HuH-7.5 (cell line): ENCODE measurements around the gene SEC62.
"Not testable (repeated sequence)": the region's sequence is repeated elsewhere in the genome, so short reads cannot be mapped to it uniquely, and the experiment has no call there.

ENCODE experiments used
- DNase-seq: peaks from one replicate; pipeline ENCODE4 v3.0.0; 2011; ENCODE audit warnings: low spot score

Gene SEC62

DNA sequence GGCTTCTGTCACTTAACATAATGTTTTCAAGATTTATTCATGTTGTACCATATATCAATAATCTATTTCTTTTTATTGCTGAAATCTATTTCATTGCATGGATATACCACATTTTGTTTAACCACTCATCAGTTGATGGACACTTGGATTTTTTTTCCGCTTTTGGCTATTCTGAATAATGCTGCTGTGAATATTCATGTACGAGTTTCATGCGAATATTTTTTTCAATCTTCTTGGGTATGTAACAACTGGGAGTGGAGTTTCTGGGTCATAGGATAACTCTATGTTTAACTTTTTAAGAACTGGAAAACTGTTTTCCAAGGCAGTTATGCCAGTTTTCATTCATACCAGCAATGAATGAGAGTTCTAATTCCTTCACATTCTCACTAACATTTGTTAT lies 49.5 kb downstream of the SEC62 start:
- no peak for DNase-seq

DNA sequence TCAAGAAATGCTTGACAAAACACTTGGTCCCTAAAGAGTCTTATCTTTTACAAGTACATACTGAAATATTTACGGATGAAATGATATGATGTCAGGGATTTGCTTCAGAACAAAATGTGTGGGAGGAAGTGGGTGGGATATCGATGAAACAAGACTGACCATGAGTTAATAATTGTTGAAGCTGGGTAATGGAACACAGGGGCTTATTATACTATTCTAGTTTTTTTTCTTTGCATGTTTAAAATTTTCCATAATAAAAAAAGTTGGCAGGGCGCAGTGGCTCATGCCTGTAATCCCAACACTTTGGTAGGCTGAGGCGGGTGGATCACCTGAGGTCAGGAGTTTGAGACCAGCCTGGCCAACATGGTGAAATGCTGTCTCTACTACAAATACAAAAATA lies 52.7 kb downstream of the SEC62 start:
- DNase-seq = not testable (repeated sequence)

DNA sequence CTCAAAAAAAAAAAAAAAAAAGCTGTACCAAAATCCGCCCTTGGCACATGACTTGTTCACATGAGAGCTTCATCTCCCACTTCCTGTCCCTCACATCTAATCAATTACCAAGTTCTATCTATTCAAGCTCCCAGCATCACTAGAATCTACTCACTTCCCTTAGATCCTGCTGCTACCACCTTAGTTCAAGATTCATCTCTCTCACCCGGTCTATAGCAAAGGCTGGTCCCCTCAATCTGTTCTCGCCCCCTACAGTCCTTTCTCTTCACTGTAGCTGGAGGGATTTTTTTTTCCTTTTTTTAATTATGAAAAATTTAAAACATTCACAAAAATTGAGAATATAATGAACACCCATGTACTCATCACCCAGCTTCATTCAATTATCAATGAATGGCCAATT lies 54.5 kb downstream of the SEC62 start:
- no peak for DNase-seq

DNA sequence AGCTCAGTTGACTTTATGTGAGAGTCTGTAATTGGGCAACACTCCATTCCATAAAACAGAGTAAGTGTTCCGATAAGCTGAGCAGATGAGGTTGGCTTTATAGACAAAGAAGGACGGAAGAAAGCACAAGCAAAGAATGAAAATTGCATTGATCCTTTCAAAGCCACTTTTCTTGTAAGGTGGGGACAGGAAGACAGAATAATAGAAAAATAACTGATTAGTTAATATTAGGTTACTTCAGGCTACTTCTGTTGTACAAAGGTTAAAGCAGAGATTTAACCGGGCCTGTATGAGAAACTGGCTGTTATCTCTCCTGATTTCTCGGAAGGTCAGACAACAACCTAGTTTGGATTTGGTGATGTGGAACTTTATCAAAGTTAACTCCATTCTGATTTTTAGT lies 55.7 kb downstream of the SEC62 start:
- DNase-seq = no peak

DNA sequence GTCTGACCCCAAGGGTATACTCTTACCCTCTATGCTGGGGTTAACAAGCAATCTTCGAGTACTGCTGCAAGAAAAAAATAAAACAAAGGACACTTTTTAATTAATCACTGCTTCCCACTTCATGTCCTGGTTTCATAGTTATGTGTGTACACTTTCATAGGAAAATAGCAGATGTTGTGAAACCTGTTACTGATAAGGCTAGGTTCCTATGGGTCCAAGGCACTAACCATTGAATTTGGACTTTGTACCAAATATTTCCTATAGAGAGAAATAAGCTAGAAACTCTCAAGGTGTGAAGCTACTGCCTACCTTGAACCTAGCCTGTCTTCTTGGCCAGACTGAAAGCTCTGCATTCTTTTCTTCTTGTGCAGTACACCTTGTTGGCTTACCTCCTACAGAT lies 56.6 kb downstream of the SEC62 start:
- no peak for DNase-seq

DNA sequence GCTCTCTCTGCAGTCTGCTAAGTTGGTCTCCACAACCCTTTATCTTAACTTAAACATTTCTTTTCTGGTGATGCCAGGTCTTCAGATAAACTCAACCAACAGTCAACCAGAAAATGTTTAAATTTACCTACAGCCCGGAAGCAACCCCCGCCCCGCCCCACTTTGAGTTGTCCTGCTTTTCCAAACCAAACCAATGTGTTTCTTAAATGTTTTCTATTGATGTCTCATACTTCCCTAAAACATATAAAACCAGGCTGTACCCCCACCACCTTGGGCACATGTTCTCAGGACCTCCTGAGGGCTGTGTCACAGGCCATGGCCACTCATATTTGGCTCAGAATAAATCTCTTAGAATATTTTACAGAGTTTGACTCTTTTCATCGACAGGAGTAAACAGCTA lies 58.0 kb downstream of the SEC62 start:
- no peak for DNase-seq

DNA sequence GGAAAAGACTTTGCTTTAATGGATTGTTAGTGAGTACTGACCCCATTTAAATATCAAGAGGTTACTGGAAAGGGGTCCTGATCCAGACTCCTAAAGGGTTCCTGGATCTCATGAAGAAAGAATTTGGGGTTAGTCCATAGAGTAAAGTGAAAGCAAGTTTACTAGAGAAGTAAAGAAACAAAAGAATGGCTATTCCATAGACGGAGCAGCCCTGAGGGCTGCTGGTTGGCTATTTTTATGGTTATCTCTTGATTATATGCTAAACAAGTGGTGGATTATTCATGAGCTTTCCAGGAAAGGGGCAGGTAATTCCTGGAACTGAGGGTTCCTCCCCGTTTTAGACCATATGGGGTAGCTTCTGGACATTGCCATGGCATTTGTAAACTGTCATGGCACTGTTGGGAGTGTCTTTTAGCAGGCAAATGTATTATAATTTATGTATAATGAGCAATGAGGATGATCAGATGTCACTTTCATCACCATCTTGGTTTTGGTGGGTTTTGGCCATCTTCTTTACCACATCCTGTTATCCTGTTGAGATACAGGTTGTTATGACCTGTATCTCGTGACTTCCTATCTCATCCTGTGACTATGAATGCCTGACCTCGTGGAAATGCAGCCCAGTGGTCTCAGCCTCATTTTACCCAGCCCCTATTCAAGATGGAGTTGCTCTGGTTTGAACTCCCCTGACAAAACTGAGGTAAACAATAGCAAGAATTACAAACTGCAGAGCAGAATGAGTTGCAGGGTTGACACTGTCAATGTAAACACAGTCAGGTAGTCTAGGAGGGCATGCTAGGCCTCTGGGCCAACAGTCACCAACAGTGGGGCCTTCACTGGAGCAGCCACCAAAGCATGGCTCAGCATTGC lies 60.9 kb downstream of the SEC62 start:
- DNase-seq = no peak

DNA sequence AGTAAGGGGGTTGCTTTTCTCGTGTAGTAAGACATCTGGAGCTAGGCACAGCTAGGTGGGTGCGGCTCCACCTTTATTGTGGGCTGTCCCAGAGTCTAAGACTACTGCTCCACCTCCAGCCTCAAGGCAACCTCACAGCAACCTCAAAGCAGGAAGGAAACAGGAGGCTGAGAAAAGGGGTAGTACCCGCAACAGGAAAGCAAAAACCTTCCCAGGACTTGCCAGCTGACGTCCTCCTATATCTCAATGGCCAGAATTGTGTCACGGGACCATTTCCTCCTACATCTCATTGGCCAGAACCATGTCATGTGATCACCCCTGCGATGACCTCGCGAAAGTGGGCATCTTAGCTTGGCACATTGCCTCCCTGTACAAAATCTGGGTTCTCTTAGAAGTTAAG lies 66.9 kb downstream of the SEC62 start:
- DNase-seq = no peak

DNA sequence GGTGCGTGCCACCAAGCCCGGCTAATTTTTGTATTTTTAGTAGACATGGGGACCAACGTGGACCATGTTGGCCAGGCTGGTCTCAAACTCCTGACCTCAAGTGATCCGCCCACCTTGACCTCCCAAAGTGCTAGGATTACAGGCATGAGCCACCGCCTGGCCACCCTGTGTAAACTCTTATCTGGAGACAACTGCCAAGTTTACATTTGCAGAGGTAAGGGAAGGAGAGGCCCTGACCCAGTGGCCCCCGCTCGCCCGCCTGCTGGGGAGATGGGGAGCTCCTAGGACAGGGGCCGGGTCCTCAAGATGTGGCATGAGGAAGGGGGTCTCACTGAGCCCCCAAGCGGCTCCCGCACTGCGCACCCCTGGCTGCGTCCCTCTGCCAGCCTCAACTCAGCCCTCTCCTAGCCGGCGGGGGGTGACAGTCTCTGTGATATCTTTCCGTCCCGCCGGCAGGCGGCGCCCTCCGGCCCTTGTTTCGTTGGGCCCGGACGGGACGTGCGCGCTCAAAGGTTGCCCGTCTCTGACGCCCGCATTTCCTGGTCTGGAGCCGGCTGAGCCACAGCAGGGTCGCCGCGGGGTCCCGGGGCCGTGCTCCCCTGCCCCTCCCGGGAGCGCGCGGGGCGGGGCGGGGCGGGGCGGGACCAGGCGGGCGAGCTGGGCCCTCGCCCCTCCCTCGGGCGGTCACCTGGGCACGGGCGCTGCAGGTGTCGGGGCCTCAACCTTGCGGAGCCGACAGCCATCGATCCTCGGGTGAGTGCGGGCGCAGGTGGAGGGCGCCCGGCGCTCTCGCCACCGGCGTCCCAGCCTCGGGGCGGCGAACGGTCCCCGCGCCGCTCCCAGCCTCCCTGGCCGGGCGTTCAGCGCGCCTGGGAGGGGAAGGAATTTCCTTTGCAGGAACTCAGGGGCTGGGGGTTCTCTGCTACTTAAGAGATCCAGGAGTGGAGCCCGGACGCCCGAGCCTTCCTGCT lies 71.1 kb downstream of the SEC62 start, which contains the start of gene GPR160:
TSS of gene GPR160 (plus strand) at position 533 of the 971 bp plus-strand sequence. CDS start 45,978 bp downstream, outside the sequence.
- DNase-seq = peak; percentile 67

DNA sequence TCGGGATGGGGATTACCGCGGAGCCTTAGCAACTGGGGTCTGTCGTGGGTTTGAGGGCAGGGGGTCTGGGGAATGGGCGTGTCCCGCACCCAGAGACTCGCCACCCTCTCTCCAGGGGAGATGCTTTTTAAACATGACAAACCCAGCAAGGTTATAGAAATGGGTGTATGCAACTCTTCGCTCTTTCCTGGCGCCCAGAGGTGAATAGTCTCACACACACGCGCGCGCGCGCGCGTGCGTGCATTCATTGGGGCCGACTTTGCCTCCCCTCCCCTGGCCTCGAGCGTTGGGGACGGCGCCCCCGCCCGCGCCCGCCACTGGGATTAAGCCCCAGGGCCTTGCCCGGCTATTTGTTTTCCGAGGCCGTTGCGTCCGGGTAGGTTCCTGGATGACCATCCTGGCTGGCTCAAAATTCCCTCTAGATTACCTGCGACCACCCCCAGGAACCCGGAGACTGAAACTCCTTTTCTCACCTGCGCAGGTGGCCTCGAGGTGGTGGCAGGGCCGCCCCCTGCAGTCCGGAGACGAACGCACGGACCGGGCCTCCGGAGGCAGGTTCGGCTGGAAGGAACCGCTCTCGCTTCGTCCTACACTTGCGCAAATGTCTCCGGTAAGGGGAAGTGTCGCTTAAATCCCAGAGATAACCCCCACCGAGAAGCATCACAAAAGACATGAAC lies 72.0 kb downstream of the SEC62 start:
- no peak for DNase-seq

DNA sequence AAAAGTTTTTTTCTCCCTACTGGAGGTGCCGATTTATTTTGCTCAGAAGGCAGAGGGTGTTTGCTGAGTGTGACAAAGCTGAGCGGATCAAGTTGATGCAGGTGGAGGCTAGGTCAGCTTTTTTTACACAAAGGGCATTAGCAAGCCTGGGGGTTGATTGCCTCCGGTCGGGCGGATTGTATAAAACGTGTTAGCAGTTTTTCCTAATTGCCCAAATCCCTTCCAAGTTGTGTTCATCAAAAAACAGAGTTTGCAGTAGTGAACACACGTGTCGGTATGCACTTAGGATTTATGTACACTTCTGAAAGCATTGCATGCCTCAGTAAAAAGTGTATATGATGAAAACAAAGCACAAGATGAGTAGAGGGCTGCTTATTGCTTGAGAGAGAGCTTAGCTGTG lies 73.8 kb downstream of the SEC62 start:
- no peak for DNase-seq

DNA sequence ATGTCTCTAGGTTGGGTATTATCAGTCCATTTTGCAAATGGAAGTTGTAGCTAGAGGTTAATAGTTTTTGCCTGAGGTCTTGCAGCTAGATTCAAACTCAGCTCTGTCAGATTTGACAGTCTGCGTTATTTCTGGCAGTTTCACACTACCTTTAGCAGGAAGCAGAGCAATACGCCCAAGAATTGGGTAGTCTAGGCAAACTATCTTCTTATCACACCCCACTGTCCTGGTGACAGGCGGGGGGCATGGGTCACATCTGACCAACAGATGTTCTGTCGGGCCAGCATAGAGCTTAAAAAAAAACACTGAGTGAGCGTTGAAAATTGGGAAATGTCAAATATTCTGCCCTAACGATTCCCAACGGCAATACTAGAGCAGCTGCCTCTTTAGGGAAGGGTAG lies 76.9 kb downstream of the SEC62 start:
- no peak for DNase-seq

DNA sequence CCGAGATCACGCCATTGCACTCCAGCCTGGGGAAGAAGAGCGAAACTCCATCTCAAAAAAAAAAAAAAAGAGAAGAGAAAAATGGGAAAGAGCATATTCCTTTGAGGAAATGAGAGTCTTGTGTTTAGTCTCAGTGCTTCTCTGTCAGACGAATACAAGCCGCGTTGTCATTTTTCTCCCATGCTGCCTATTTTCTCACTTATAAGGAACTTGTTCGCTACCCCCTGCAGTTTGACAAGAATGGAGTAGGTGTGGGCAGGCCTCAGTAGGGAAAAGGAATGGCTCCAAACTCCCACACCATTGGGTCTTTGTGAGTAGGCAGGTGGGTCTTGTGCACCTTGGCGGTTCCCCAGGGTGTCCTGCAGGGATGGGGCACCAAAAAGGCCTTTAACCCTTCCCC lies 77.7 kb downstream of the SEC62 start:
- DNase-seq = no peak

DNA sequence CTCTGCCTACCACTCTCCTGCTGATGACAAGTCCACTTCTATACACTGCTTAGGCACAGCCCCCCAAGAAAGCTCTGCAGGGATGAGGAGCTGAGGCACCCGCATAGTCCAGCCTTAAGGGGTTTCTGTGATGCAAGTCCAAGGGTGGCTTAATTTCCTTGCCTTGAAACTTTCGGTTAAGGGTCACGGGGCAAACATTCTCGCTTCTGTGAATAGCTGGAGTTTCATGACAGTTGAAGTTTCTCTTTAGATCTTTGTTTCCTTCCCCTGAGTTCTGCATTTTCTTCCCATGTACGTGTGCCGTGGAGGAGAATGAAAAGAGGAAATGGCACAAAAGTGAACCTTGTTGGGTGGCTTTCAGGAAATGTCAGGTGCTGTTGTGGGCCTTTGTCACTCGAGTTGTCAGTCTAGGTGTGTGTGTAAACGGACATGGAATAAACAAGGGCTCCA lies 78.2 kb downstream of the SEC62 start:
- DNase-seq = no peak

DNA sequence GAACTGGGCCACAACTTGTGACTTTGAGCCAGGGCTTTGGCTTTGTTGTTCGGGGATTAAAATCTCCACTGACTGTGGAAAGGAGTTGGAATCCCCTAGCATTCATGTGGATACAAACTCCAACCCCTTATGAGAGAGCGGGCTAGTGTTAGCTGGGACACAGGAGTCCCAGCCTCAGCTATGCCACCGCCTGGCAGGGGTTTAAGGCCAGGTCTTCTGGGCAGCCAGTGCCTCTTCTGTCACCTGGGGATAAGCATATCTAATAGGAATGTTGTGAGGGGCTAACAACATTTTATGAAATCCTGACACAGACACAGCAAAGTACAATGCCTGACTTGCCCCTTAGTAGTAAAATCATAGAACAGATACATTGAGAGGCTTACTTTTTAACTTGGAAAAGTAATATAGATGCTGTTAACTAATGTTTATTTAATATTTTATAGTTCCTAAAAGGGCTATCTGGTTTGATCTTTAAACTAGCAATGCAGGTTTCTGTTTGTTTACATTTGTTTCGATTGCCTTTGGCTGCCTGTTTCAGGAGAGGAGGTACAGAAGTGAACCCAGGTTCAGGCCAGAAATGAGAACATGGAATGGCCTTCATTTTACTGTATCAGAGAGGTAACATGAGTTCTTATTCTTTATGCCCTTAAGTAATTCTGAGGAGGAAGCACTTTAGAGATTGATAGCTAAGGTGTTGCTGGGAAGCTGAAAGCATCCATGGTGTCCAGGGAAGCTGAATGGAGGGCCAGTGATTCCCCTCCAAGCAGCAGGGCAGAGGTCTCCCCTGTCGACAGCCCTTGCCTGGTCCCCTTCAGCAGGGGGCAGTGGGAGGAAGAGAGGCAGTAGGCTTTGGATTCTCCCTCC lies 79.9 kb downstream of the SEC62 start:
- DNase-seq = no peak

DNA sequence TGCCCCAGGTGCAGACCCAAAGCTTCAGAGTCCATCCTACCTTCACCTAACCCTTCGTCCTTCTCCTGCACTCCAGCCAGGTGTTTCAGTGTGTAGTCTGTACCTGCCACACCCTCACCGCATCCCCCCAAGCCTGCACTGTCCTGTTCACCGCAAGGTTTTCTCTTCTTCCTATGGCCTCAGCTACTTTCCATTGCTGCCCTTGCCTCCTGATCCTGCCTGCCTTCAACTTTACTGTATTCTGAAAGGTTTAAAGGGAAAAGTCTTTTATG lies 80.5 kb downstream of the SEC62 start:
- DNase-seq = no peak
